Effector memory CD8-positive, alpha-beta T cell (primary cell): Measurements from ENCODE around the gene HOXC10.
A peak's percentile ranks its signal among the peaks of the same experiment; 100 is the strongest.

Experiments
- ATAC-seq: fragments of 150-1000 bp; cut with Tn5 transposase; replicated peaks from 2 replicates; pipeline ENCODE4 v1.10.0; 2021; ENCODE audit warnings: mild to moderate bottlenecking, moderate library complexity
- DNase-seq, 3 experiments: peaks; one replicate each; pipeline ENCODE4 v3.0.0; 2021
- H3K27ac Mint-ChIP-seq, 2 donors: one replicate each; pipeline ENCODE4 v1.8.0; 2022; ENCODE audit warnings: mild to moderate bottlenecking in 2 of 2, mixed read lengths in 2 of 2, moderate library complexity in 2 of 2
- H3K27me3 Mint-ChIP-seq, 2 donors: one replicate each; pipeline ENCODE4 v1.8.0; 2022; ENCODE audit warnings: mixed read lengths in 2 of 2
- H3K36me3 Mint-ChIP-seq: one replicate; pipeline ENCODE4 v1.8.0; 2022; ENCODE audit warnings: mild to moderate bottlenecking, moderate library complexity, mixed read lengths; ENCODE audit not compliant: insufficient read depth
- H3K4me1 Mint-ChIP-seq, 2 donors: one replicate each; pipeline ENCODE4 v1.8.0; 2022; ENCODE audit warnings: low read depth in 2 of 2, mixed read lengths in 2 of 2
- H3K4me3 Mint-ChIP-seq, 2 donors: one replicate each; pipeline ENCODE4 v1.8.0; 2022; ENCODE audit warnings: mild to moderate bottlenecking in 2 of 2, mixed read lengths in 2 of 2, moderate library complexity in 2 of 2
- H3K9me3 Mint-ChIP-seq, 2 donors: one replicate each; pipeline ENCODE4 v1.8.0; 2022; ENCODE audit warnings: mixed read lengths in 2 of 2

Gene HOXC10

GRCh38 chr12:53944907-53945847 is 39.8 kb upstream of the HOXC10 start:
- peak overlapping the region in 1 of 2 donors; percentile 26 for H3K27ac Mint-ChIP-seq
- ATAC-seq: no peak

GRCh38 chr12:53947743-53948142 is 37.2 kb upstream of the HOXC10 start:
- DNase-seq (no peak), ATAC-seq (no peak)
- Mint-ChIP-seq H3K36me3 (peaks cover 22% of the 10 kb centered on the region), H3K4me1 (peaks cover 7 to 19% of the 10 kb centered on the region in 2 donors), H3K9me3 (no peaks in the 10 kb centered on the region), H3K27me3 (peaks cover 98 to 99% of the 10 kb centered on the region in 2 donors), H3K4me3 (no peak overlapping the region), H3K27ac (no peak overlapping the region)

More at GRCh38 chr12:53944907-53945847, 39.8 kb upstream of the HOXC10 start:
- Mint-ChIP-seq H3K27me3 (peaks cover 98 to 99% of the 10 kb centered on the region in 2 donors), H3K4me3 (peak overlapping the region in 1 of 2 donors; percentile 10), H3K4me1 (peaks cover 7% of the 10 kb centered on the region in 2 donors), H3K36me3 (peaks cover 4% of the 10 kb centered on the region), H3K9me3 (no peaks in the 10 kb centered on the region)
- DNase-seq: no peak

- Mint-ChIP-seq H3K4me3 (no peak overlapping the region), H3K27me3 (peaks cover 97 to 98% of the 10 kb centered on the region in 2 donors), H3K9me3 (no peaks in the 10 kb centered on the region), H3K4me1 (peaks cover 14 to 25% of the 10 kb centered on the region in 2 donors), H3K36me3 (peaks cover 34% of the 10 kb centered on the region), H3K27ac (no peak overlapping the region)
- DNase-seq (no peak), ATAC-seq (no peak)
Observed at GRCh38 chr12:53948650-53949593, 36.0 kb upstream of the HOXC10 start.

- ATAC-seq: no peak
- Mint-ChIP-seq H3K27ac (peak overlapping the region in 1 of 2 donors; percentile 26), H3K27me3 (peaks cover 97% of the 10 kb centered on the region in 2 donors), H3K4me3 (no peak overlapping the region), H3K4me1 (peaks cover 13 to 27% of the 10 kb centered on the region in 2 donors), H3K36me3 (peaks cover 38% of the 10 kb centered on the region), H3K9me3 (no peaks in the 10 kb centered on the region)
- no peak for DNase-seq
Observed at GRCh38 chr12:53949631-53950436, 35.1 kb upstream of the HOXC10 start.

GRCh38 chr12:53950437-53950773 is 34.5 kb upstream of the HOXC10 start:
- Mint-ChIP-seq H3K4me3 (peak overlapping the region in 1 of 2 donors; percentile 14), H3K9me3 (no peaks in the 10 kb centered on the region), H3K4me1 (peaks cover 8 to 24% of the 10 kb centered on the region in 2 donors), H3K36me3 (peaks cover 38% of the 10 kb centered on the region), H3K27ac (peak overlapping the region in 1 of 2 donors; percentile 26), H3K27me3 (peaks cover 92 to 93% of the 10 kb centered on the region in 2 donors)
- ATAC-seq: no peak
- no peak for DNase-seq

- H3K4me1 Mint-ChIP-seq: peaks cover 11 to 29% of the 10 kb centered on the region in 2 donors
- peaks cover 92 to 93% of the 10 kb centered on the region in 2 donors for H3K27me3 Mint-ChIP-seq
- H3K4me3 Mint-ChIP-seq: peak overlapping the region; percentile 31 to 34
- H3K27ac Mint-ChIP-seq: peak overlapping the region in 1 of 2 donors; percentile 26
- DNase-seq (no peak), ATAC-seq (no peak)
- no peaks in the 10 kb centered on the region for H3K9me3 Mint-ChIP-seq
- H3K36me3 Mint-ChIP-seq: peaks cover 39% of the 10 kb centered on the region
Observed at GRCh38 chr12:53950789-53951576, 34.0 kb upstream of the HOXC10 start.

GRCh38 chr12:53951577-53952334 is 33.2 kb upstream of the HOXC10 start:
- H3K4me1 Mint-ChIP-seq: peaks cover 18 to 37% of the 10 kb centered on the region in 2 donors
- ATAC-seq (no peak), DNase-seq (no peak)
- peak overlapping the region; percentile 31 to 34 for H3K4me3 Mint-ChIP-seq
- peak overlapping the region in 1 of 2 donors; percentile 69 for H3K27ac Mint-ChIP-seq
- peaks cover 40% of the 10 kb centered on the region for H3K36me3 Mint-ChIP-seq
- no peaks in the 10 kb centered on the region for H3K9me3 Mint-ChIP-seq
- peaks cover 92 to 93% of the 10 kb centered on the region in 2 donors for H3K27me3 Mint-ChIP-seq

- Mint-ChIP-seq H3K36me3 (peaks cover 40% of the 10 kb centered on the region), H3K27ac (peak overlapping the region in 1 of 2 donors; percentile 69), H3K27me3 (peaks cover 92 to 94% of the 10 kb centered on the region in 2 donors), H3K4me1 (peaks cover 21 to 42% of the 10 kb centered on the region in 2 donors), H3K4me3 (peak overlapping the region in 1 of 2 donors; percentile 34), H3K9me3 (no peaks in the 10 kb centered on the region)
- DNase-seq (no peak), ATAC-seq (no peak)
Observed at GRCh38 chr12:53952335-53952694, 32.6 kb upstream of the HOXC10 start.

- no peak overlapping the region for H3K4me3 Mint-ChIP-seq
- H3K27ac Mint-ChIP-seq: peak overlapping the region; percentile 63 to 69
- no peak for ATAC-seq
- H3K9me3 Mint-ChIP-seq: no peaks in the 10 kb centered on the region
- H3K36me3 Mint-ChIP-seq: peaks cover 40% of the 10 kb centered on the region
- DNase-seq: no peak
- peaks cover 92 to 95% of the 10 kb centered on the region in 2 donors for H3K27me3 Mint-ChIP-seq
- peaks cover 23 to 43% of the 10 kb centered on the region in 2 donors for H3K4me1 Mint-ChIP-seq
Observed at GRCh38 chr12:53952871-53953734, 31.8 kb upstream of the HOXC10 start.

GRCh38 chr12:53953831-53954693 is 30.9 kb upstream of the HOXC10 start:
- Mint-ChIP-seq H3K9me3 (no peaks in the 10 kb centered on the region), H3K27me3 (peaks cover 92 to 95% of the 10 kb centered on the region in 2 donors), H3K4me1 (peaks cover 23 to 42% of the 10 kb centered on the region in 2 donors), H3K4me3 (peak overlapping the region in 1 of 2 donors; percentile 34), H3K36me3 (peaks cover 40% of the 10 kb centered on the region), H3K27ac (peak overlapping the region; percentile 23 to 63)
- DNase-seq (no peak), ATAC-seq (no peak)
